ENCODE results near the gene SIRT2.

GRCh38 chr19:38843175-38843758 lies 56.2 kb downstream of the SIRT2 start:
- TF ChIP-seq CTCF (IDR thresholded peaks at IDR 0.05) (no peak), POLR2AphosphoS5 (IDR thresholded peaks at IDR 0.05) (no peak)

Measured in breast epithelium (tissue), 3 donors.